ELF-1 (cell line): Measurements from ENCODE around the gene NONO.
A peak's percentile ranks its signal among the peaks of the same experiment; 100 is the strongest.
"Not testable (repeated sequence)": the region's sequence is repeated elsewhere in the genome, so short reads cannot be mapped to it uniquely, and the experiment has no call there.

Experiments used
- DNase-seq: peaks from one replicate; pipeline ENCODE4 v3.0.0-alpha.2; 2016; ENCODE audit warnings: low read depth, low spot score

Gene NONO

GRCh38 chrX:71283403-71284143 is at the start of gene NONO:
TSS of gene NONO (plus strand) at chrX:71283635. CDS start at chrX:71290638, 7,003 bp downstream.
- DNase-seq, result peak; percentile 100

GRCh38 chrX:71235482-71235881 is 48.0 kb upstream of the NONO start:
- DNase-seq, result no peak

DNA sequence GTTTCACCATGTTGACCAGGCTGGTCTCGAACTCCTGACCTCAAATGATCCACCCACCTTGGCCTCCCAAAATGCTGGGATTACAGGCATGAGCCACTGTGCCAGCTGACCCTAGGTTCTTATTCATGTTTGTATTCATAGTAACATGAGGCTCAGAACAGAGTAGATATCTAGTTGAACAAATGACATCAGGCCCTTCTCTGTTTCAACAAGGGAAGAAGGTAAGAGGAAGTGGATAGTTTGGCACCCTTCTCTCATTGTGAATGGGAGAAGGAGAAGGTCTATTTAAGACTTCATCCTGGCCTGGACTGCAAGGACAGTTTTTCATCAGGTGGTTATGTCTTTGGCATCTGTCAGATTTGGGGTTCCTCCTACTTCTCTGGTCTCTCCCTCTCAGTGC is 46.6 kb upstream of the NONO start:
- no peak for DNase-seq

DNA sequence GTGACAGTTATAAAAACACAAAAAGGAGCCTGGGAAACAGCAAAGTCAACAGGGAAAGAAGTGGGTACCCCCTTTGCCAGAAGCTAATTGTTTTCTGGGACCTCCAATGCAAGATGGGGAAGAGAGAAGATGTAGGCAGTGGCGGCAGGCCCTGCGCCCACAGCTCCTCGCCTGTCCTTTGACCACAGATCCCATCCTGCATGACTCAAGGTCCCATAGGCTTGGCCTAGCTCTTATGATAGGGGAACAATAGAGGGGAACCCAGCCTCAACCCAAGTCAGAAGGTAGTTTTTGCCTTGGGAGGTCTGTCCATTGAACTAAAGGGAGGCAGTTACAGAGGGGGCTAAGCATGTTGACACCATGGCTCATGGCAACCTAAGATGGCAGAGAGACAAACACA is 43.7 kb upstream of the NONO start:
- DNase-seq, result no peak

- no peak for DNase-seq
Measured at GRCh38 chrX:71241301-71241700, 42.1 kb upstream of the NONO start.

- no peak for DNase-seq
Measured at GRCh38 chrX:71244359-71245128, 38.9 kb upstream of the NONO start.

- no peak for DNase-seq
Measured at GRCh38 chrX:71245159-71245558, 38.3 kb upstream of the NONO start.

GRCh38 chrX:71250841-71251240 is 32.6 kb upstream of the NONO start:
- DNase-seq, result no peak

DNA sequence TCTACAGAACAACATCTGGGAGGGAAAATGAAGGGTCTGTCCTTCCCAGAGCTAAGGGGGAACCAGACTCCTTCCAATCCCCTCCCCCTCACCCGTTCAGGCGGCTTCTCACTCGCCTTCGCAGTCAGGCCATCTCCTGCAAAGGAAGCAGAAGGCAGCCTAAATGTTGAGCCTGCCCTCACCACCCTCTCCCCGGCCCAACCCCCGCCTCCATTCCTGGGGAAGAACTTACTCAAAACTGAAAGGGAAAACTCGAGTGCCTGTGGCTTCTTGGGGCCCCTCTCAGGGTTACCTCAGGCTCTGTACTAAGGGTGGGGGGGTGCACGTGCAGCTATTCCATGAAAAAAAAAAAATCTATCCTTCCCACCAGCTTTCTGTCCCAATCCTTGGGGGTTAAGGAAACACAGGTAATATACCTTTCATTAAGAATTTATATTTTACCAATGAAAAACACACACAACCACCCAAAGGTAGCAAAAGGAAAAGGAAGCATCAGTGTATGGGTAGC is 31.9 kb upstream of the NONO start:
- no peak for DNase-seq

GRCh38 chrX:71252221-71252620 is 31.2 kb upstream of the NONO start:
- DNase-seq, result no peak

- DNase-seq, result peak; percentile 56
Measured at GRCh38 chrX:71253253-71254091, 30.0 kb upstream of the NONO start.

GRCh38 chrX:71254092-71254963 is 29.1 kb upstream of the NONO start, which contains the start of gene ZMYM3:
TSS of gene ZMYM3 (minus strand) at chrX:71254140. CDS start at chrX:71253255, 885 bp downstream.
- DNase-seq, result peak; percentile 96

DNA sequence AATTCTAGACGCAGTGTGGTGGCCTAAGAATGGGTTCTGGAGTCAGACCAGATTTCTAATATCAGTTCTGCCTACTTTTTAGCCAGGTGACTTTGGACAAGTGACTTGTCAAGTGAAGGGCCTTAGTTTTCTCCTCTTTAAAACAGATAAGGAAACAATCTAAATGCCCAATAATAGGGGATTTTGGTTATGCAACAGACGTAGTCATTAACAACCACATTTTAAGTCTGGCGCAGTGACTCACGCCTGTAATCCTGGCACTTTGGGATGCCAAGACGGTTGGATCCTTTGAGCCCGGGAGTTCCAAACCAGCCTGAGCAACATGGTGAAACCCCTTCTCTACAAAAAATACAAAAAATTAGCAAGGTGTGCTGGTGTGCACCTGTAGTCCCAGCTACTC is 27.4 kb upstream of the NONO start:
- DNase-seq, result no peak

GRCh38 chrX:71256856-71257255 is 26.6 kb upstream of the NONO start:
- DNase-seq, result no peak

- not testable (repeated sequence) for DNase-seq
Measured at GRCh38 chrX:71268624-71269023, 14.8 kb upstream of the NONO start.

DNA sequence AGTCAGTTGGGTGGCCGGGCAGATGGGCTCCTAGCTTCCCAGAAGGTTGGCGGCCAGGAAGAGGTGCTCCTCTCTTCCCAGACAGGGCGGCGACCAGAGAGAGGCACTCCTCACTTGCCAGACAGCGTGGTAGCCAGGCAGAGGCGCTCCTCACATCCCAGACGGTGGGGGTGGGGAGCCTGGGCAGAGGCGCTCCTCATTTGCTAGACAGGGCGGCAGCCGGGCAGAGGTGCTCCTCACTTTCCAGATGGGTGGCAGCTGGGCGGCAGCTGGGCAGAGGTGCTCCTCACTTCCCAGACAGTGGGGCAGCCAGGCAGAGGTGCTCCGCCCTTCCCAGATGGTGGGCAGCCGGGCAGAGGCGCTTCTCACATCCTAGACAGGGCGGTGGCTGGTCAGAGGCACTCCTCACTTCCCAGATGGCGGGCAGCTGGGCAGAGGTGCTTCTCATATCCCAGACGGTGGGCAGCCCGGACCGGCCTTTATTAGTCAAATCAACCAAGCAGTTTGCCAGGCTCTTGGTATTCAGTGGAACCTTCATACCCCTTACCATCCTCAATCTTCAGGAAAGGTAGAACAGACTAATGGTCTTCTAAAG is 13.5 kb upstream of the NONO start:
- no peak for DNase-seq

- DNase-seq, result not testable (repeated sequence)
Measured at GRCh38 chrX:71272313-71272712, 11.1 kb upstream of the NONO start.

GRCh38 chrX:71281300-71281699 is 2.1 kb upstream of the NONO start:
- not testable (repeated sequence) for DNase-seq

GRCh38 chrX:71282514-71283402 is 677 bp upstream of the NONO start:
- DNase-seq, result no peak
